ENCODE results near the gene IDI1.

The IDI1 gene

GRCh38 chr10:1057106-1057657, 8.3 kb upstream of the IDI1 start:
- TF ChIP-seq USF1 (IDR thresholded peaks at IDR 0.05) (no peak), FOXM1 (IDR thresholded peaks at IDR 0.05; ENCODE audit: borderline replicate concordance, low read depth) (no peak), YY1 (IDR thresholded peaks at IDR 0.05; ENCODE audit: low read depth) (no peak)

- 0 out of 2 replicates have a peak, but pooled peaks have one; percentile 26 for TF ChIP-seq REST (IDR thresholded peaks at IDR 0.05; ENCODE audit: low read depth)
- TF ChIP-seq RAD21 (IDR thresholded peaks at IDR 0.05; ENCODE audit: low read depth), result no peak
- TF ChIP-seq TEAD4 (IDR thresholded peaks at IDR 0.05), result no peak
- TF ChIP-seq YY1 (IDR thresholded peaks at IDR 0.05; ENCODE audit: low read depth), result peak; percentile 80
- no peak for TF ChIP-seq CREB1 (IDR thresholded peaks at IDR 0.05; ENCODE audit: low read depth)
- no peak for TF ChIP-seq CEBPB (IDR thresholded peaks at IDR 0.05)
- TF ChIP-seq ZBTB7A (IDR thresholded peaks at IDR 0.05; ENCODE audit: low read depth), result peak; percentile 99
- no peak for TF ChIP-seq NFIC (IDR thresholded peaks at IDR 0.05)
- no peak for TF ChIP-seq FOXM1 (IDR thresholded peaks at IDR 0.05; ENCODE audit: borderline replicate concordance, low read depth)
- TF ChIP-seq EGR1 (IDR thresholded peaks at IDR 0.05), result no peak
- no peak; the same call in 1 of the 2 replicates for TF ChIP-seq MAX (IDR thresholded peaks at IDR 0.05)
- TF ChIP-seq EP300 (IDR thresholded peaks at IDR 0.05; ENCODE audit: borderline replicate concordance), result no peak; the same call in 1 of the 2 replicates
- TF ChIP-seq TAF1 (IDR thresholded peaks at IDR 0.05; ENCODE audit: low read depth), result peak; percentile 63
- peak; percentile 19; the same call in 1 of the 2 replicates for TF ChIP-seq TCF12 (IDR thresholded peaks at IDR 0.05; ENCODE audit: low read depth)
- TF ChIP-seq USF1 (IDR thresholded peaks at IDR 0.05), result no peak
Observed at GRCh38 chr10:1056326-1057105, 7.6 kb upstream of the IDI1 start, which contains the start of gene WDR37. Gene WDR37, plus strand, starts transcription at chr10:1056385. Its CDS starts 15,771 bp downstream, at chr10:1072156.

- TF ChIP-seq YY1 (IDR thresholded peaks at IDR 0.05; ENCODE audit: low read depth) (no peak), FOXM1 (IDR thresholded peaks at IDR 0.05; ENCODE audit: borderline replicate concordance, low read depth) (no peak), EGR1 (IDR thresholded peaks at IDR 0.05) (no peak), ZBTB7A (IDR thresholded peaks at IDR 0.05; ENCODE audit: low read depth) (no peak), TCF12 (IDR thresholded peaks at IDR 0.05; ENCODE audit: low read depth) (no peak), MAX (IDR thresholded peaks at IDR 0.05) (no peak), RAD21 (IDR thresholded peaks at IDR 0.05; ENCODE audit: low read depth) (no peak), CEBPB (IDR thresholded peaks at IDR 0.05) (no peak), EP300 (IDR thresholded peaks at IDR 0.05; ENCODE audit: borderline replicate concordance) (no peak), NFIC (IDR thresholded peaks at IDR 0.05) (no peak), USF1 (IDR thresholded peaks at IDR 0.05) (no peak), REST (IDR thresholded peaks at IDR 0.05; ENCODE audit: low read depth) (no peak), TAF1 (IDR thresholded peaks at IDR 0.05; ENCODE audit: low read depth) (no peak), CREB1 (IDR thresholded peaks at IDR 0.05; ENCODE audit: low read depth) (no peak), TEAD4 (IDR thresholded peaks at IDR 0.05) (no peak)
Observed at GRCh38 chr10:1054684-1055083, 5.8 kb upstream of the IDI1 start.

- no peak for TF ChIP-seq CREB1 (IDR thresholded peaks at IDR 0.05; ENCODE audit: low read depth)
- no peak for TF ChIP-seq TCF12 (IDR thresholded peaks at IDR 0.05; ENCODE audit: low read depth)
- no peak for TF ChIP-seq CEBPB (IDR thresholded peaks at IDR 0.05)
- no peak for TF ChIP-seq YY1 (IDR thresholded peaks at IDR 0.05; ENCODE audit: low read depth)
- TF ChIP-seq EGR1 (IDR thresholded peaks at IDR 0.05), result no peak
Observed at GRCh38 chr10:1050554-1050953, 1.6 kb upstream of the IDI1 start.

- no peak for TF ChIP-seq MAX (IDR thresholded peaks at IDR 0.05)
- TF ChIP-seq REST (IDR thresholded peaks at IDR 0.05; ENCODE audit: low read depth), result no peak
- TF ChIP-seq CEBPB (IDR thresholded peaks at IDR 0.05), result no peak
- no peak for TF ChIP-seq EP300 (IDR thresholded peaks at IDR 0.05; ENCODE audit: borderline replicate concordance)
- TF ChIP-seq NFIC (IDR thresholded peaks at IDR 0.05), result no peak
- no peak for TF ChIP-seq TEAD4 (IDR thresholded peaks at IDR 0.05)
Observed at GRCh38 chr10:1050145-1050544, 1.2 kb upstream of the IDI1 start.
